OCI-LY3 (cell line): Measurements from ENCODE around the gene TTC39A.

Experiments used
- CTCF ChIP-seq: fragments of 200-600, 300-600 bp; sonication (generic); IDR thresholded peaks from 2 replicates; pipeline ENCODE4 v1.5.1; 2014; ENCODE audit warnings: antibody characterized with exemption, low read length, low read depth
- EZH2phosphoT487 ChIP-seq: fragments of 200-600 bp; shearing (Covaris generic); IDR thresholded peaks from 2 replicates; pipeline ENCODE4 v1.6.1; 2018; ENCODE audit warnings: antibody characterized with exemption, mixed run types, low read depth

- TF ChIP-seq CTCF (no peak), EZH2phosphoT487 (no peak)
Measured at GRCh38 chr1:51263147-51263877, 67.0 kb downstream of the TTC39A start.
